Measurements from ENCODE around the gene NXPE1.

- TF ChIP-seq CTCF (IDR thresholded peaks at IDR 0.05) (no peak), POLR2AphosphoS5 (IDR thresholded peaks at IDR 0.05; ENCODE audit: low read depth, low read length) (no peak), SIN3A (IDR thresholded peaks at IDR 0.05; ENCODE audit: borderline replicate concordance, low read depth, low read length) (no peak), EZH2phosphoT487 (IDR thresholded peaks at IDR 0.05; ENCODE audit: borderline replicate concordance, low read depth) (no peak), RAD21 (IDR thresholded peaks at IDR 0.05; ENCODE audit: low read length) (no peak), FOXM1 (IDR thresholded peaks at IDR 0.05; ENCODE audit: low read depth) (no peak), REST (IDR thresholded peaks at IDR 0.05; ENCODE audit: low read depth, low read length) (no peak), TEAD4 (IDR thresholded peaks at IDR 0.05; ENCODE audit: borderline replicate concordance, insufficient read depth) (no peak), GATA2 (CRISPR knock-in tag; IDR thresholded peaks at IDR 0.05) (no peak), ZBTB33 (IDR thresholded peaks at IDR 0.05; ENCODE audit: borderline replicate concordance, low read depth) (no peak), ELF1 (IDR thresholded peaks at IDR 0.05) (no peak)
These were observed 5.2 kb upstream of the NXPE1 start for GRCh38 chr11:114564831-114565230.
